ENCODE data around the gene COL23A1.

Gene COL23A1

DNA sequence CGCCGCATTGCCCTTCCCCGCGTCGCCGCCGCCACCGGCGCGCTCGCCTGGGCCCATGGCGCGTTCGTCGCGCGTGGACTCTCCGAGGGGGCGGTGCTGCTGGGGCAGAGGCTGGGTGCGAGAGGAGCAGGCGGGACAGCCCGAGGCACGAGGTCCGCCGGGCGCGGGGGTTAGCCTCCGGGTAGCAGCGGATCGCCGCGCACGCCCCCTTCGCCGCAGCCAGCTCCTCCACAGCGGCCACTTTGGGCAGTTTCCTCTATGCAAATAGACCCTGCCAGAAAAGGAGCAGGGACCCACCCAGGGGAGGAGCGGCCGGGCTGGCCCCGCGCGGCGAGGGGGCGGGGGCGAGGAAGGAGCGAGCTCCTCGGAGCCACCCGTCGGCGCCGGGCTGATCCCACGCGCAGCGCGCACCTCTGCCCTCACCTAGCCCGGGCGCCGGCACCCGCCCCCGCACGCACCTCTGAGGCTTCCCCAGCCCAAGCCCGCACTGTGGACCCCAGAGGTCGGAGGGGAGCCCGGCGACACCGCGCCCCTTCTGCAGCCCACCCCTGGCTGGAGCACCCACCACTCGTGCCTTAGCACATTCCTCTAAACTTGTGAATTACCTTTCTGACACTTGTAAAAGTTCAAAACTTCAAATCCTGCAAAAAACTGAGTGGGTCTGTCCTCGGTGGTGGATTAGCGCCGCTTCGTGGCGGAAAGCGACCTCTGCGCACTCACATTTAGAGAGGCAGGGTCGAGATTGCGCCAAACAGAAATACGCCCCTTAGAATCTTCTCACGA, at the start of gene COL23A1:
TSS of gene COL23A1 (minus strand) at position 253 of the 783 bp plus-strand sequence.
- no peak for FAIRE-seq

DNA sequence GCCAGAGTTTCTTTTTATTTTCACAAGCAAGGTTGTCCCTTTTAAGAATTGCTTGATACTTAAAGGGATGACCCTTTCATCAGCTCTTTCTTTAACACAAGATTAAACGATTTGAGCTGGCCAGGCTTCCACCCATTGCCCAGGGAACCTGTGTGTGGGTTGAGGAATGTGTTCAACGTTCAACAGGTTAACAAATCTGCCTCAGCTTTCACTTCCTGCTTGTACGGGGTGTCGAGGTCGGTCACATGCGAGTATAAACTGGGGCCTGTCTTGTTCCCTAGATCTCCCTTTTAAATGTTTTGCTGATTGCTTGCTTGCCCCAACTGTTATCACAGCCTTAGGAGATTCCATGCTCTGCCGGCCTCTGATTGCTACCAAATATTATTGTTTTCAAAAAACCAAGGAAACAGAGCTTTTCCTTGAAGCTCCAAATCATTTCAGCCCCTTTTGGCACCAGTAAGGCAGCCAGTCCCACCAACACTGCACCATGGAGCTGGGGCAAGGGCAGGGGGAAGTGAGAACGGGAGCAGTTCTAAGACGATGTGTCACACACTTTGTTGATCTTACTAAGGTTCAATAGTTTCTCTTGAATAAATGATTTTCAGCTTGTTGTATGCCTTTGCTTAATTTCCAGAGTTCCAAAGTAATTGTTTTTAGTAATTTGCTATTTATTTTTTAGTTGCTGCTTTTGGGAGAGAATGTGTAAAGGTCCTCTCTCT, 47.3 kb upstream of the COL23A1 start:
- FAIRE-seq = no peak

DNA sequence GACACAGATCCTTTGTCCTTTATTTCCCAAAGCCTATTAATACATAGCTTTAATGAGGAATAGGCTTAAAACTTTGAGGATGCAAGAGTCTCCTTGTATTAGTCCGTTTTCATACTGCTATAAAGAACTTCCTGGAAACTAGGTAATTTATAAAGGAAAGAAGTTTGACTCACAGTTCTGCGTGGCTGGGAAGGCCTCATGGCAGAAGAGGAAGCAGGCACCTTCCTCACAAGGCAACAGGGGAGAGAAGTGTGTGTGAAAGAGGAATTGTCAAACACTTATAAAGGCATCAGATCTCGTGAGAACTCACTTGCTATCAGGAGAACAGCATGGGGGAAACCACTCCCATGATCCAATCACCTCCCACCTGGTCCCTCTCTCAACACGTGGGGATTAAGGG, 42.1 kb upstream of the COL23A1 start:
- no peak for FAIRE-seq

DNA sequence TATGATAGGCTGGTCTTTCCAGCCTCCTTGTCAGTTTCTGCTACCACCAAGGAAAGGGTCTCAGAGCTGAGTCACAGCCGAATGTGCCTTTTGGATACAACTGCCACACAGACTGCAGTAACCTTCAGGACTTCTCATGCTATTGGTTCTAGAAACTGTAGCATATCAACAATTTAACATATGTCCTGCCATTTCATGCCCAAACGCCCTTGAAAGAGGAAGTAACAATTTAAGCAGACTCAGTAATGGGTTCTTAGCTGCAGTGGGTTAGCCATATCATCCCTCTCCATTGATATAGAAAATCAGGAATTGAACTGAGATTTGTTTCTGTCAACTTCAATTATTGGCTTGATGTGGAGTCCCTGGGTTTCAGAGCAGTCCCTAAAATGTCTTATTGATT, 40.8 kb upstream of the COL23A1 start:
- FAIRE-seq = no peak

DNA sequence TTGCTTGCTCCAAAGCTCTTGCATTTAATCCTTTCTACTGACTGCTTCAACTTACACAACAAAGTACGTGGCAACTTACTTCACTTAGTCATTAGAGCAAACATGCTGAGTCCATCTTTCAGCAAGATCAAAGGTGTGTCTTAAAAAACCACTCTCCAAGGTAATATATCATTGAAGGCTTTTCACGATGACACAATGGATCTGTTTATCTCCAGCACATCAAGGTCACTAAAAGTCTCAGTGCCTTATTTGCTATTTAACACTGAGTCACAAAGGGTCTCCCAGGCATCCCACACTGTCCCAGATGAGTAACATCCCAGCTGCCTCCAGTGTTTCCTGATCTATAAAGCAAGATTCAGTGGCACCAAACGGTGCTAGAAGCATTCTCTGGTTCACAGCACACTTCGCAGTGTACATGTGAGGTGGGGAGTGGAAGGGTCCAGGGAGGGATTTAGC, 40.3 kb upstream of the COL23A1 start:
- FAIRE-seq = no peak

DNA sequence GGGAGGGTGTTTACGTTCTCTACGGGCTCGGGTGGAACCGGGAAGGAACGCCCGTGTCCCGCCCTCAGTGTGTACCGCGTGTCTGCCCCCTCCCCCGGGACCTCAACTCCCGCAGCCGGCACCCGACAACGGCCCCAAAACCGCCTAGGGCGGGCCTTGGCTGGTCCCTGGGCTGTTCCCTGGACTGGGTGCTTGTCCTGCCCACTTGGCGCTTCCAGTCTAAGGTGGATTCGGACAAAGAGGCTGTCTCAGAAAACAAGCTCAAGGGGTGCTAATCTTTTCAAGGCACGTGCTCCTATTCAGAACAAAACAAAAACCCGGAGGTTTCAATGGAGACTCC, 37.0 kb upstream of the COL23A1 start:
- FAIRE-seq = no peak

DNA sequence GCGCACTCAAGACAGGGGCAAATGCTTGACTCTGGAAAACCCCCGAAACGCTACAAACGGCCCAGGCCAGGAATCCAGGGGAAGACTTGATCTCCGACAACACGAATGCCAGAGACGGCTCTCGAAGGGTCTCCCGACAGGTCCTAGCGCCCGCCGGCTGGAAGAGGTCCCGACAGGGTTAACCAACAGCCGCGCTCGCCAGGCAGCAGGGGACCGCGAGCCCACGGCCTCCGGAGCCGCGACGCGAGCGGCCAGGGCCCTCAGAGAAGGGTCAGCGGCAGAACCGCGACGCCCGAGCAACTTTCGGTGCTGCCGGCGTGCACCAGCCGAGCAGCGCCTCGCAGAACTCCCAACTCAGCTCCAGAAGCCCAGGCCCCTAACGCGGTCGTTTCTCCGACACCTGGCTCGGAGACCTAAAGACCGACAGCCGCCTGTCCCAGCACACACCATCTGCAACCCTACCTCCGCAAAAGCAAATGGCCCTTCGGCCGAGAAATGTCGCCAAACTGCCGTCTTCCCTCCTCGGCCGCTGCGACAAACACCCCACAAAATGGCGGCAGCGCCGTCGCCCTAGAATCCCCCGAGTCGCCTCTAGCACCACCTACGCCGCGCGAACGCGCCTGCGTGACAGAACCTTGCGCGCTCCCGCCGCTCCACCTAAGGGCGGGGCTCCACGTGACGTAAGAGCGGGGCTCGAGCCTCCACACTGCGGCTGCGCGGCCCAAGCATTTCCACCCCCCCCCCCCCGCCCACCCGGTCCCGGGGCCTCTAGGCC, 36.5 kb upstream of the COL23A1 start, which contains the start of gene CLK4:
TSS of gene CLK4 (minus strand) at position 567 of the 775 bp plus-strand sequence. CDS start 3,634 bp downstream, outside the sequence.
- no peak for FAIRE-seq

DNA sequence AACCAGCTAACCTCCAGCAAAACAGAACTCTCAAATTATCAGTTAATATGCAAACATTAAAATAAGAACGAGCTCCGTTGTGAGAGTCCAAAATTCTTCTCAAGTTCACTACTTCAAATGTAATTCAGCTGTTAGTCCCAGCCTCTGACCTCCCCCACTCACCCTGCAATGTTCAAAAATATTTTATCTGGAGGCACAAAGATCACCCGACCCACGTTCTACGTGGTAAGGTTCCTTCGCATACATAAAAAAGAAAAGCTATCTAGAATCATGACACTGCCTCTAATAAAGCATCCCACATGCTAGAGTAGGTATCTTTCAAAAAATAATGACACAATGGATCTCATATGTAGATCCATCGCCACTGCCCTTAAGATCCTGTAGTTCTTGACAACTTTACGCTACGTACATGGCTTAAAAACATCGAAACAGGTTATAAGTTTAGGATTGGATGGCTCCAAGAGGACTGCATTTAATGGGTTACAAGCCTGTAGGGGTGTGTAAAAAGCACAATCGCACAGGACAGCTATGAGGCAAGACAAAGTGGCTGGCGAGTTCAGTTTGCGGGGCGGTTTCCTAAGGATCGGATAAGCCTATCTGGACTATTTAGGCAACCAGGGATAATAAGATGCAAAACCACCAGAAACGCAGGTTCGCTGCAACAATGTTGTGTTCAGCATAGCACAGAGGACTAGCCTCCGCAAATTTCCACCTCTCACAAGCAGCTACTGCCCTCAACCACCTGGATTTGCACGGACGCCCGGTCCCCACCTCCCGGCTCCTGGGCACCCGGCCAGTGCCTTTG, 35.7 kb upstream of the COL23A1 start:
- FAIRE-seq = no peak

DNA sequence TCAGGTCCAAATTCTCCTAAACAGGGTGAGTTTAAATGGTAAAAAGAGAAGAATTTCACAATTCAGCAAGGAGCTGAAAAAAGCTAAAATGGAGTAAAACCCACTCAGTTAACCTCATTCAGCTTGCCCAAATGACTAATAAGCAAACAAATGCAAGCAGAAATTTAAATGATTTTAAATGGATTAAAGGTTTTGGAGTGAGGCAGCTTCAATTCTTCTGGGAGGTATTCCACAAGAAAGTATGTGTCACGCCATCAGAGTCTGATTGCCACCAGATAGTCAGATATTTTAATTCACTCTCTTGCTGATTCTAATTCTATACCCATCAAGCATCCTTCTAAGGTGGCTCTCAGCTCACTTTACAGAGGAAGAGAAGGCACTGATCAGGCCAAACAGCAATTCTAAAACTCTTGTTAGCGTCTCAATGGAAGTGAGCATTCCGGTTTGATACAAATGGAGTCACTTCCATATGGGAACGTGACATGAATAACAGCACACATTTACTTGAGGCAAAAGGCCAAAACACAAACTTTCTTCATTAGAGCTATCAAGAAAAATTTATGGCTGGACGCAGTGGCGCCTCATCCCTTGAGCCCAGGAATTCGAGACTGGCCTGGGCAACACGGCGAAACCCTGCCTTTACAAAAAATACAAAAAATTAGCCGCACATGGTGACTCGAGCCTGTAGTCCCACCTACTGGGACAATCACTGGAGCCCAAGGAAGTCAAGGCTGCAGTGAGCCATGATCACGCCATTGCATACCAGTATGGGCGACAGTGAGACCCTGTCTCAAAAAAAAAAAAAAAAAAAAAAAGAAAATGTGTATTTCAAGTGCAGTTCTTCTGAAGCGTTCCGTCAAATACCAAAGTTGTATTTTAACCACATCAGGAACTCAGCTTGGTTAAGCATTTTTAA, 34.7 kb upstream of the COL23A1 start:
- no peak for FAIRE-seq

DNA sequence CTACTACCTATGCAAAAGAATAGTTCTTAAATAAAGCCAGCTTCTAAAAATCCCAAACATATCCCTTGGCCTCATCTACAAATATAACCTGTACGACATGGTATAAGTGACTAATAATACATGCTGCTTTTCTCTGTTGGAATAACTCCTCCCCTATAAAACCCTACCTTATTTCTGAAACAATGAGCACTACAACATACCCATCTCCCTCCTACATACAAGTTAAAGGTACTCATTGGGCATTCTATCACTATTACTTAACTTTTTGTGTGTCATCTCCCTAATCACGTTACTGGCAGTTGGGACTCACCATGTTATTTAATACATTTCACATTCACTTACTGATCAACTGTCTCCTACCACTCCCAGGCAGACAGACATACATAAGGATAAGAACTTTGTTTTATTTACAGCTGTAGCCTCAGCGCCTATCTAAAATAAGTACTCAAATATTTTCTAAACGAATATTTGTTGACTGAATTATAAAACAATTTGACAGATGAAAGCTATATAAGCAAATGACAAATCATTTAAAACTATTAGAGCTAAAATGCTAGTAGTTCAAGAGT, 32.6 kb upstream of the COL23A1 start:
- FAIRE-seq = no peak

DNA sequence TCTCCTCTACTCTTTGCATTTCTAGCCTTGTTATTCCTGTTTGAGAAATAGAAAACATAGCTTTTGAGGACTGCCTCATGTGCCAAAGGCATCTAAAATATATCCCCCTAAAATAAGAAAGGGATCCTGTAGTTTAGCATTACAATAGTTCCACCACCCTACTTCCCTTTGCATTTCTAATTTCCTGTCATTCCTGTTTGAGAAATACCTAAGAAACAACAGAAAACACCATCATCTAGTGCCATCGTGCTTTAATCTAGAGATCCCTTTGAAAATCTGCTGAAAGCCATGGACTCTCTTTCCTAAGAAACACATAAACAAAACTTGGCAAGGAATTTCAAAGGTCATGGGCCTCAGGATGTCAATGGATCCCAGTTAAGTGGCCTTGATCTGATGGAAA, 29.2 kb upstream of the COL23A1 start:
- FAIRE-seq = no peak

DNA sequence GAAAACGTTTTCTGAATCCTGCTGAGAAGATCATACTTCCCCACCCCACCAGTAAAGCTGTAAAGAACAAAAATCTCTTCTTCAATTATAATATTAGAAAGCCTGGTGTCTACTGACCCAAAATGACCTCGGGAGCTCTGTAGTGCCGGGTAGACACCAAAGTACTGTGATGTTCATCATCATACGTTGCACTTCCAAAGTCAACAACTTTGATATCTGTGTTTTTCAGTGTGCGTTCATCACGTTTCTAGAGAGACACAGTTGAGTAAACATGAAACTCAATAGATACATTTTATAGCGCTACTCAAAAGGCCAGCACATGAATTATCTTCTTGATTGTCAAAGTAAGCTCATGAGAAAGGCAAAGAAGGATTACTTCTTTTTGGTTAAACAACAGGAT, 22.1 kb upstream of the COL23A1 start:
- FAIRE-seq = no peak

DNA sequence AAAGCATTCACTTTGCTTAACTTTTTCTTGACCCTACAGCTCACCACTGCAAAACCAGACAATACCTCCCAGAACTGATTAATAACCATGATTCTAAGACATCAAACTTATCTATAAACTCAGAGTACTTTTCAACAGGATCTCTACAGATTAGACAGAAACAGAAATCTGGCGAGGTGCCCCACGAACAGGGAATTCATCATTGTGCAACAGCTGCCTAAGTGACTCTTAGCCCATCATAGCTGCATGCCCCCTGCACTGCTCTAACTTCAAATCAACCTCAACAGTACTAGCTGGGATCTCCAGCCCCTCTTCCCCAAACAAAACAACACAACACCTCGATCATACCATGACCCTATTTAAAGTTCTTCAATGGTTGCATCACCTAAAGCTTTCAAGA, 16.1 kb upstream of the COL23A1 start:
- no peak for FAIRE-seq

DNA sequence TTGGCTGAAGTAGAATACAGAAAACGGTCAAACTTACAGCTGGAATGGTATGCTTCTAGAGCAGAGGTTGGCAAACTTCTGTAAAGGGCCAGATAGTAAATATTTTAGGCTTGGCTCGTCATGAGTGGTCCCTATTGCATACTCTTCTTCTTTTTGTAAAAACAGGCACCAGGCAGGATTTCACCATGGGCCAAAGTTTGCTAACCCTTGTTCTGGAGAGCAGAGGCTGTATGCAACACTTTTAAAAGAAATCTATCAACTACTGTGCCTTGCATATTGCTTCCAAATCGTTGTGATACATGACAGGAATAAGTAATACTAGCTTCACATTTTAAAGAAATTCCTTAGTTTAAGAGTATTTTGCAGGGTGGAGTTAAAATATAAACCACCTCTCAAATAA, 15.6 kb upstream of the COL23A1 start:
- FAIRE-seq = no peak

DNA sequence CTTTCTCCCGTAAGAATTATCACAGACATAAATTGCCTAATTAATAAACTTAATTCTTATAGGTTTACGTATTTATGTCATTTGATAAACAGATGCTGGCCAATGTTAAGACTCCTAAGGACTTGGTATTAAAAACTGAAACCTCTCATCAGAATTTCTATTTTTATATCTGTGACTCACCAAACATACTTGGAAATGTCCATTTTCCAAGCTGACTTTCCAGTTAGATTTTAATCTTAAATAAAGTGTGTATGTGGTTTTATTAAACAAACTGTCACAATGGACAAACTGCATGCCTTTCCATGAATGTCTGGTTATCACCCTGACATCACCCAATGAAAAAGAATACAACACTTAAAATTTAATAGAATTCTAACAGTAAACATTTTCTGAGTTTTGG, 12.6 kb upstream of the COL23A1 start:
- no peak for FAIRE-seq

DNA sequence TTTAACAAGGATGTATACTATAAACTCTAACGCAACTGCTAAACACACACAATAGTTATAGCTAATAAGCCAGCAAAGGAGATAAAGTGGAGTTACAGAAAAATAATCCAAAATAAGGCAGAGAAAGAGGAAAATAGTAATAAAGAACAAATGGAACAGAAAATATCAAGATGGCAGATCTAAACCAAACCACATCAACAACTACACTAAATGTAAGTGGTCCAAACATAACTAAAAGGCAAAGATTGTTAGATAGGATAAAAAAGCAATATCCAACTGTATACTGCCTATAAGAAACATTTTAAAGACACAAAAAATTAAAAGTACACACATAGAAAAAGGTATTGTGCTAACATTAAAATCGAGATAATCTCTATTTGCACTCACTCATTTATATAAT, 5.6 kb upstream of the COL23A1 start:
- no peak for FAIRE-seq

DNA sequence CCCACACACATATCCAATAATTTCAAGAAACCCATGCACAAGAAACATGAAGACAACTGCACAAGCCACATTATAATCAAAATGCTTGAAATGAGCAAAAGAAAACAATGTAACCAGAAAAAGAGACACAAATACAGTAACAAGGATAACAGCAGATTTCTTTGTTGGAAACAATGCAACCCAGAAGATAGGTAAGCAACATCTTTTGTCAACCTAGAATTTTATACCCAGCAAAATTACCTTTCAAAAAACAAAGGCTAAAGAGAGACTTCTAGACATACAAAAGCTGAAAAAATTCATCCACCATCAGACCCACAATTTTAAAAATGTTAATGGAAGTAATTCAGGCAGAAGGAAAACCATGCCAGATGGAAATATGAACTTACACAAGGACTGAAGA, 5.0 kb upstream of the COL23A1 start:
- FAIRE-seq = no peak

DNA sequence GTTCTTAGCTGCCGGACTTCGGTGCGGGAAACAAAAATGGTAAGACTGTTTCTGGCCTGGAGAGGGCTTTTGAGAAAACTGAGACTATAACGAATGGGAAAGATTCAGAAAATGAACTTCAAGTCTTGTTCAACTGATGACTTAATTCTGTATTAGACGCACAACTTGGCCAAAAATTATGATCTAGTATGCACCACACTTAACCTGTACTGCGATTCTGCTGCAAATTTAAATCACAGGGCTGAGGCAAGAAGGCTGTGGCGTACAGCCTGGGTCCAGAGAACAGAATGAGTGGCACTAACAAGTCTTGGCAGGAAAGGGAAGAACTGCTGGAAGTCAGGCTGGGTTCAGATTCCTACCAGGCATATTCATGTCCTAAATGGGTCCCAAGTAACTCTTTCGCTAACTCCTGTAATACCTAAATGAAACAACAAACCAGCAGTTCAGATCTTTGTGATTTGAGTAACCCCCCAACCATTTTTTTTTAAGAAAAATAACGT, 781 bp upstream of the COL23A1 start:
- no peak for FAIRE-seq

DNA sequence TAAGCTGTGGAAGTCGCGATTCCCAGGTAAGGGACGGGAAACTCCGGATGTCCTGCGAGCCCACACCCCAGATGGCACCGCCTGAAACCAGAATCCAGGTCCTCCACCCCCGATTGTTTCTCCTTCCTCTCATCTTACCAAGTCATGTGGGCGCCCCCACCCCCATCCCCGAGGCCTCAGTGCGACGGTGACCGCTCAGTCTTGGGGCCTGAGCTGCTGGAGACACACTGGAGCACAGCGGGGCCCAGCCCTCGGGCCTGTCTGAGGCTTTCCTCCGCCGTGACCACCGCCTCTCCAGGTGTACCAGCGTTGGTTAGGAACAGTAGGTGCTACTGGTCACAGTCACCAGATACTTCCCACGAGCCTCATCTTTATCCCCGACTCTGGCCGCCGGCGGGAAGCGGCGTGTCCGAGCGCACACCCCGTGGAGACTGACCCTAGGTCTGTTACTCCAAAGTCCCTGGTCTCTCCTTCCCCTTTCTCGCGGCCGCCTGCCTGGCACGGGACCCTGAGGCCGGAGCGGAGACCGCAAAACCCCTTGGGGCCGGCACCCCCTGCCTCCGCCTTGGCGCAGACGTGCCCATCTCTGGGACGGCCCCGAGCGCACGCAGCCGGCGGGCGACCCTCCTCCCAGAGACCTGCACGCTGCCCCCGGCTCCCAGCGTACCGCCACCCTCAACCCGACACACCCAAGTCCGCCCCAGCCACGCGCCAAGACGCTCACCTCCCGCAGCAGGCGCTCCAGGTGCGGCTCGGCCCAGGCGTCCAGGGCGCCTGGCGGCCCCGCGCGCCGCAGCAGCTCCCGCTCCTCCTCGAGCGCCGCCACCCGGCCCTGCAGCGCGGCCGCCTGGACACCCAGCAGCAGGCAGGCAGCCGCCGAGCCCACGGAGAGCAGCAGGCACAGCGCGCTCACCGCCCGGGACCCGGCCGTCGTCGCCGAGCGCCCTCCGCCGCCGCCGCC, 733 bp downstream of the COL23A1 start:
- FAIRE-seq = no peak

DNA sequence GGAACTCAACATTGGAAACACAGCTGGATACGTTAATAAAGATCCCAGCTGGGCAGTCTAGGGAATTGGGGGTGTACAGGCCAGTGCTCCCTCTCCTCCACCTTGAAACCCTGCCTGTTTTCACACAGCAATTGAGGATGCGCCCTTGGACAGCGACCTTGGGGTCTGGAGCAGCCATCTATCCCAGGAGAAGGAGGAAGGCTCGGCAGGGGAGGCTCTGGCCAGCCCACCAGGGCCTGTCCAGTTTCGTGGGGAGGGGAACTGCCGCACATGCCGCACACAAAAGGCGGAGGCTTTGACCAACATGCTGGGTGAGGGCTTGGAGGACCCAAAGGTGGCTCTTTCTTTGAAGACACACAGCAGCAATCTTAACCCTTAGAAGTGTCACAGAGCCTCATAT, 1.4 kb downstream of the COL23A1 start:
- no peak for FAIRE-seq

Data from G401.6 (cell line).